Caco-2 (cell line): ENCODE data around the gene ZFYVE19. TPM values are rescaled to one million over a fixed set of nuclear protein-coding genes. Genes with fewer than 3 reads are reported as not detected.

Experiments
- BruUV-seq: library from RNA; stranded (reverse); fragments of 400-500 nt; replicated peaks from 2 replicates; lab custom pipeline; 2021; lab: Mats Ljungman, UMichigan
- CTCF ChIA-PET: fragments of 300-600 bp; sonication (Branson Sonifier 250); formaldehyde crosslinking; loops from one replicate; lab custom pipeline; 2022; ENCODE audit warnings: antibody characterized with exemption; lab: Charles Lee
- POLR2A ChIA-PET: fragments of 300-600 bp; sonication (Branson Sonifier 250); formaldehyde crosslinking; loops from one replicate; lab custom pipeline; 2022; ENCODE audit warnings: antibody characterized with exemption; lab: Charles Lee
- DNase-seq, 2 experiments: peaks; one replicate each; pipeline versions ENCODE4 v3.0.0 to v3.0.0-alpha.2; 2020 to 2022
- H3K27me3 ChIP-seq: replicated peaks from 2 replicates; pipeline ENCODE4 v1.6.0; 2011; ENCODE audit warnings: low read length; ENCODE audit not compliant: control insufficient read depth, insufficient read depth
- H3K36me3 ChIP-seq: 2 replicates; pipeline ENCODE4 v1.5.1; 2011; ENCODE audit warnings: low read length; ENCODE audit not compliant: control insufficient read depth, insufficient read depth
- H3K4me1 ChIP-seq: fragments of 250-450 bp; sonication (Bioruptor Pico); 2 replicates; pipeline ENCODE4 v1.5.1; 2020; ENCODE audit warnings: mild to moderate bottlenecking
- H3K4me3 ChIP-seq: 2 replicates; pipeline ENCODE4 v1.5.1; 2011; ENCODE audit warnings: low read depth, mild to moderate bottlenecking, control low read depth, low read length
- H3K9me3 ChIP-seq: fragments of 250-450 bp; sonication (Bioruptor Pico); 2 replicates; pipeline ENCODE4 v1.5.1; 2020; ENCODE audit warnings: mild to moderate bottlenecking, moderate library complexity
- H3K27ac Mint-ChIP-seq: one replicate; pipeline ENCODE4 v1.8.0; 2022; ENCODE audit warnings: mixed read lengths; ENCODE audit not compliant: unreplicated experiment
- H3K27me3 Mint-ChIP-seq: one replicate; pipeline ENCODE4 v1.8.0; 2022; ENCODE audit warnings: mixed read lengths; ENCODE audit not compliant: insufficient read depth, unreplicated experiment
- H3K36me3 Mint-ChIP-seq: one replicate; pipeline ENCODE4 v1.8.0; 2022; ENCODE audit warnings: mild to moderate bottlenecking, mixed read lengths; ENCODE audit not compliant: insufficient read depth, unreplicated experiment
- H3K4me1 Mint-ChIP-seq: one replicate; pipeline ENCODE4 v1.8.0; 2022; ENCODE audit warnings: low read depth, mixed read lengths; ENCODE audit not compliant: unreplicated experiment
- H3K4me3 Mint-ChIP-seq: one replicate; pipeline ENCODE4 v1.8.0; 2022; ENCODE audit warnings: mild to moderate bottlenecking, moderate library complexity, mixed read lengths; ENCODE audit not compliant: unreplicated experiment
- H3K9me3 Mint-ChIP-seq: one replicate; pipeline ENCODE4 v1.8.0; 2022; ENCODE audit warnings: mixed read lengths; ENCODE audit not compliant: unreplicated experiment
- intact Hi-C: fragments of 100-400 bp; cut with micrococcal nuclease; formaldehyde crosslinking; loops from one replicate; pipeline ENCODE4 v1.10.0; 2022; ENCODE audit not compliant: unreplicated experiment
- total RNA-seq: library from RNA; stranded (reverse); gene quantifications from 2 replicates; pipeline ENCODE4 v1.2.3, GENCODE V29; 2022
- TF ChIP-seq, protein P1 (sequence below), 2 experiments: fragments of 200-600 bp in 1 of 2; IDR thresholded peaks; 1 replicate in 1 of 2; 2 replicates in 1 of 2; pipeline versions ENCODE4 v1.5.1 to v1.8.0; 2011 to 2022; ENCODE audit warnings: antibody characterized with exemption in 1 of 2, control low read depth in 1 of 2, inconsistent platforms in 1 of 2, low read depth in 1 of 2, low read length in 1 of 2, mild to moderate bottlenecking in 1 of 2, moderate library complexity in 1 of 2; ENCODE audit not compliant: insufficient read depth in 1 of 2, severe bottlenecking in 1 of 2, unreplicated experiment in 1 of 2

Gene ZFYVE19
- total RNA-seq, 1 experiment from 2014 or later = 26.7 TPM

DNA sequence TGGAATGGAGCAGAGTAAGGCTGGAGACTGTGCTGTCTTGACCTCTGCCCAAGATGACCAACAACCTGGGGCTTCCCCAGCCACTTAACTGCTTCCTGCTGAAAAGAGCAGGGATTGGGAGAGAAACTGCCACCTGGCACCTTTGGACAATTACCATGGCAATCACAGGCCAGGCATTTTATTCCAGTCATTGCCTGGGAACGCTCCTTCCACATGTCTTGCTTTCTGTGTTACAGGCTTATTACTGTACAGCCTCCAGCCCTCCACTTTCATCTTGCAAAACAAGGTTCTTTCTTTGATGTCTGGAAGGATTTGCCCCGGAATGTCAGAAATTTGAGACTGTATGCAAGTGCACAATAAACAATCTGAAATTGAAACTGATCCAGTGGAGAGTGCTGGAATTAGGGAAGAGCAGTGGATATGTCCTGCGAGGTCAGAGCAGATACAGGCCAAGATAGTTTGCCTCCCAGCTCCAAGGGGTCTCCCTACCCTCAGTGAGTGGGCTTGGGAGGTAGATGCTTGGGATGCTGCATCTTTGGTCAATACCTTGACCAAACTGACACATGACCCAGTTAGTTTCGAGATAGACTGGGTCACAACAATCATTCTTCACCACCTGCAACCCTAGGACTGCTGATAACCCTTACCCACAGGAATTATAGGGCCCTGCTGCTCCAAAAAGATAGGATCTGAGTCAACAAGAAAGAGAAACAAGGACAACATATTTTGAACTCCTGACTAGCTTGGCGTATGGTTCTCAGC, 19.0 kb downstream of the ZFYVE19 start:
- intact Hi-C loops = loop anchor here (1.0 kb wide), 3 partner anchors 19 to 31 kb away; partner anchors contain the start of genes DNAJC17 and ZFYVE19
- DNase-seq = peak; percentile 81 to 84

GRCh38 chr15:40826423-40827075, 19.7 kb downstream of the ZFYVE19 start:
- no peak overlapping the region for H3K4me3 ChIP-seq
- ChIA-PET CTCF (interaction anchor here (0.8 to 1.0 kb wide), 2 partner anchors 33 to 47 kb away, joined by 3 to 5 read pairs; partner anchors contain the start of gene RHOV), POLR2A (interaction anchor here (0.6 to 1.3 kb wide), 4 partner anchors 11 to 102 kb away, joined by 3 to 5 read pairs (median 4); partner anchors contain the start of genes DLL4 and SPINT1)
- H3K4me1 Mint-ChIP-seq = peaks cover 37% of the 10 kb centered on the region
- no peaks in the 10 kb centered on the region for H3K9me3 Mint-ChIP-seq
- intact Hi-C loops = loop anchor here (1.0 kb wide), 3 partner anchors 19 to 31 kb away; partner anchors contain the start of genes DNAJC17 and ZFYVE19
- TF ChIP-seq, protein P1, sequence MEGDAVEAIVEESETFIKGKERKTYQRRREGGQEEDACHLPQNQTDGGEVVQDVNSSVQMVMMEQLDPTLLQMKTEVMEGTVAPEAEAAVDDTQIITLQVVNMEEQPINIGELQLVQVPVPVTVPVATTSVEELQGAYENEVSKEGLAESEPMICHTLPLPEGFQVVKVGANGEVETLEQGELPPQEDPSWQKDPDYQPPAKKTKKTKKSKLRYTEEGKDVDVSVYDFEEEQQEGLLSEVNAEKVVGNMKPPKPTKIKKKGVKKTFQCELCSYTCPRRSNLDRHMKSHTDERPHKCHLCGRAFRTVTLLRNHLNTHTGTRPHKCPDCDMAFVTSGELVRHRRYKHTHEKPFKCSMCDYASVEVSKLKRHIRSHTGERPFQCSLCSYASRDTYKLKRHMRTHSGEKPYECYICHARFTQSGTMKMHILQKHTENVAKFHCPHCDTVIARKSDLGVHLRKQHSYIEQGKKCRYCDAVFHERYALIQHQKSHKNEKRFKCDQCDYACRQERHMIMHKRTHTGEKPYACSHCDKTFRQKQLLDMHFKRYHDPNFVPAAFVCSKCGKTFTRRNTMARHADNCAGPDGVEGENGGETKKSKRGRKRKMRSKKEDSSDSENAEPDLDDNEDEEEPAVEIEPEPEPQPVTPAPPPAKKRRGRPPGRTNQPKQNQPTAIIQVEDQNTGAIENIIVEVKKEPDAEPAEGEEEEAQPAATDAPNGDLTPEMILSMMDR (IDR thresholded peaks at IDR 0.05; ENCODE audit: insufficient read depth in 1 of 2, low read depth in 1 of 2, low read length in 1 of 2, severe bottlenecking in 1 of 2, unreplicated experiment in 1 of 2) = no peak
- peak overlapping the region; percentile 65 for H3K27ac Mint-ChIP-seq
- no TSS peak for BruUV-seq
- no peaks in the 10 kb centered on the region for H3K9me3 ChIP-seq
- no peaks in the 10 kb centered on the region for H3K36me3 ChIP-seq
- DNase-seq = peak; percentile 55 to 57
- H3K4me3 Mint-ChIP-seq = peak overlapping the region; percentile 59
- no peaks in the 10 kb centered on the region for H3K27me3 ChIP-seq
- peaks cover 59% of the 10 kb centered on the region for H3K4me1 ChIP-seq
- H3K27me3 Mint-ChIP-seq = no peaks in the 10 kb centered on the region
- H3K36me3 Mint-ChIP-seq = no peaks in the 10 kb centered on the region

More for the DNA sequence above, 19.0 kb downstream of the ZFYVE19 start:
- Histone ChIP-seq H3K27me3 (no peaks in the 10 kb centered on the region), H3K36me3 (no peaks in the 10 kb centered on the region), H3K9me3 (no peaks in the 10 kb centered on the region), H3K4me3 (no peak overlapping the region), H3K4me1 (peaks cover 59% of the 10 kb centered on the region)
- Mint-ChIP-seq H3K4me1 (peaks cover 37% of the 10 kb centered on the region), H3K36me3 (no peaks in the 10 kb centered on the region), H3K27ac (peak overlapping the region; percentile 65), H3K27me3 (no peaks in the 10 kb centered on the region), H3K9me3 (no peaks in the 10 kb centered on the region), H3K4me3 (peak overlapping the region; percentile 59)
- ChIA-PET CTCF (interaction anchor here (0.5 to 1.0 kb wide), 3 partner anchors 25 to 48 kb away, joined by 3 to 5 read pairs (median 4); partner anchors contain the start of gene RHOV), POLR2A (interaction anchor here (0.6 to 1.3 kb wide), 4 partner anchors 10 to 103 kb away, joined by 3 to 5 read pairs (median 4); partner anchors contain the start of genes DLL4 and SPINT1)
- TF ChIP-seq, protein P1 (IDR thresholded peaks at IDR 0.05; ENCODE audit: insufficient read depth in 1 of 2, low read depth in 1 of 2, low read length in 1 of 2, severe bottlenecking in 1 of 2, unreplicated experiment in 1 of 2) = no peak
- BruUV-seq = no TSS peak

GRCh38 chr15:40828447-40829036, 21.7 kb downstream of the ZFYVE19 start, which contains the start of gene PPP1R14D:
Gene PPP1R14D (minus strand): TSS chr15:40828708. CDS start chr15:40828641, 67 bp downstream.
- H3K4me1 ChIP-seq = peaks cover 57% of the 10 kb centered on the region
- TF ChIP-seq, protein P1 (IDR thresholded peaks at IDR 0.05; ENCODE audit: insufficient read depth in 1 of 2, low read depth in 1 of 2, low read length in 1 of 2, severe bottlenecking in 1 of 2, unreplicated experiment in 1 of 2) = no peak
- POLR2A ChIA-PET = interaction anchor here (0.5 to 1.1 kb wide), 2 partner anchors 15 to 23 kb away, joined by 3 to 5 read pairs; partner anchors contain the start of gene SPINT1
- Mint-ChIP-seq H3K36me3 (peaks cover 8% of the 10 kb centered on the region), H3K9me3 (no peaks in the 10 kb centered on the region), H3K4me1 (peaks cover 31% of the 10 kb centered on the region), H3K27ac (peak within 1 kb of the TSS; percentile 65), H3K27me3 (no peaks in the 10 kb centered on the region), H3K4me3 (no peak within 1 kb of the TSS)
- DNase-seq = no peak
- CTCF ChIA-PET = no interaction called here
- no peaks in the 10 kb centered on the region for H3K9me3 ChIP-seq
- intact Hi-C loops = no loop called here
- H3K27me3 ChIP-seq = no peaks in the 10 kb centered on the region
- no TSS peak for BruUV-seq
- H3K4me3 ChIP-seq = no peak within 1 kb of the TSS
- no peaks in the 10 kb centered on the region for H3K36me3 ChIP-seq
